H9 (cell line): ENCODE measurements around the gene SLC24A4. TPM values are rescaled to one million over a fixed set of nuclear protein-coding genes. Genes with fewer than 3 reads are reported as not detected.

Experiments
- DNase-seq: peaks from one replicate; pipeline ENCODE4 v3.0.0-alpha.2; 2017
- H2AFZ ChIP-seq: one replicate; pipeline ENCODE4 v1.6.1; 2013; ENCODE audit warnings: mild to moderate bottlenecking, low read length, control low read depth, moderate library complexity
- H2AK5ac ChIP-seq: 2 replicates; pipeline ENCODE4 v1.6.1; 2013; ENCODE audit warnings: low read length, control low read depth, mixed read lengths; ENCODE audit not compliant: insufficient read length
- H2BK120ac ChIP-seq: one replicate; pipeline ENCODE4 v1.6.1; 2013; ENCODE audit warnings: low read depth, mild to moderate bottlenecking, low read length, control low read depth, inconsistent platforms; ENCODE audit not compliant: poor library complexity, severe bottlenecking
- H2BK12ac ChIP-seq: 2 replicates; pipeline ENCODE4 v1.6.1; 2013; ENCODE audit warnings: low read length, control low read depth, mixed read lengths, low read depth; ENCODE audit not compliant: insufficient read length
- H2BK15ac ChIP-seq: 2 replicates; pipeline ENCODE4 v1.6.1; 2013; ENCODE audit warnings: low read depth, low read length, control low read depth
- H2BK20ac ChIP-seq: one replicate; pipeline ENCODE4 v1.6.1; 2013; ENCODE audit warnings: low read depth, mild to moderate bottlenecking, low read length, control low read depth, inconsistent platforms; ENCODE audit not compliant: poor library complexity, severe bottlenecking
- H2BK5ac ChIP-seq: 2 replicates; pipeline ENCODE4 v1.6.1; 2013; ENCODE audit warnings: low read length, control low read depth, mixed read lengths; ENCODE audit not compliant: insufficient read length
- H3K14ac ChIP-seq: 2 replicates; pipeline ENCODE4 v1.6.1; 2013; ENCODE audit warnings: low read length, control low read depth; ENCODE audit not compliant: insufficient read depth
- H3K18ac ChIP-seq: 2 replicates; pipeline ENCODE4 v1.6.1; 2013; ENCODE audit warnings: low read depth, mild to moderate bottlenecking, mixed read lengths, low read length, control low read depth; ENCODE audit not compliant: insufficient read length
- H3K23ac ChIP-seq: 2 replicates; pipeline ENCODE4 v1.6.1; 2013; ENCODE audit warnings: low read length, control low read depth, mixed read lengths, low read depth; ENCODE audit not compliant: insufficient read length
- H3K23me2 ChIP-seq: 2 replicates; pipeline ENCODE4 v1.6.1; 2013; ENCODE audit warnings: low read depth, mild to moderate bottlenecking, mixed read lengths, low read length, control low read depth; ENCODE audit not compliant: insufficient read length, poor library complexity, severe bottlenecking
- H3K27ac ChIP-seq: 2 replicates; pipeline ENCODE4 v1.5.1; 2013; ENCODE audit warnings: low read length, control low read depth, mixed read lengths, low read depth; ENCODE audit not compliant: insufficient read length
- H3K27me3 ChIP-seq: 2 replicates; pipeline ENCODE4 v1.6.1; 2013; ENCODE audit warnings: low read length, control low read depth, inconsistent platforms; ENCODE audit not compliant: insufficient read depth
- H3K4ac ChIP-seq: 2 replicates; pipeline ENCODE4 v1.6.1; 2013; ENCODE audit warnings: low read depth, mild to moderate bottlenecking, control low read depth, inconsistent platforms, low read length, moderate library complexity
- H3K4me1 ChIP-seq: 2 replicates; pipeline ENCODE4 v1.6.1; 2013; ENCODE audit warnings: low read length, control low read depth, inconsistent platforms; ENCODE audit not compliant: insufficient read depth
- H3K4me2 ChIP-seq: 2 replicates; pipeline ENCODE4 v1.6.1; 2013; ENCODE audit warnings: low read length, control low read depth, mixed read lengths; ENCODE audit not compliant: insufficient read length, insufficient read depth
- H3K56ac ChIP-seq: 2 replicates; pipeline ENCODE4 v1.6.1; 2013; ENCODE audit warnings: low read depth, mild to moderate bottlenecking, mixed read lengths, low read length, control low read depth; ENCODE audit not compliant: insufficient read length
- H3K79me1 ChIP-seq: 2 replicates; pipeline ENCODE4 v1.6.1; 2013; ENCODE audit warnings: low read depth, mild to moderate bottlenecking, moderate library complexity, low read length, control low read depth, inconsistent platforms; ENCODE audit not compliant: insufficient read depth, poor library complexity, severe bottlenecking
- H3K79me2 ChIP-seq: 2 replicates; pipeline ENCODE4 v1.6.1; 2013; ENCODE audit warnings: low read length, control low read depth, inconsistent platforms; ENCODE audit not compliant: insufficient read depth
- H3K9ac ChIP-seq: 2 replicates; pipeline ENCODE4 v1.6.1; 2013; ENCODE audit warnings: low read length, control low read depth, mixed read lengths; ENCODE audit not compliant: insufficient read length; ENCODE audit errors: extremely low read depth
- H3K9me3 ChIP-seq: one replicate; pipeline ENCODE4 v1.6.1; 2013; ENCODE audit warnings: low read depth, low read length, inconsistent platforms; ENCODE audit not compliant: control insufficient read depth
- H3T11ph ChIP-seq: one replicate; pipeline ENCODE4 v1.6.1; 2013; ENCODE audit warnings: mild to moderate bottlenecking, low read length, control low read depth, inconsistent platforms
- H4K20me1 ChIP-seq: one replicate; pipeline ENCODE4 v1.6.1; 2013; ENCODE audit not compliant: control insufficient read depth, insufficient read length, insufficient read depth
- H4K5ac ChIP-seq: 2 replicates; pipeline ENCODE4 v1.6.1; 2013; ENCODE audit warnings: low read depth, mild to moderate bottlenecking, mixed read lengths, low read length, control low read depth; ENCODE audit not compliant: insufficient read length
- H4K8ac ChIP-seq: replicated peaks from 2 replicates; pipeline ENCODE4 v1.6.1; 2013; ENCODE audit warnings: low read length, control low read depth, mixed read lengths, low read depth; ENCODE audit not compliant: insufficient read length
- H4K91ac ChIP-seq: 2 replicates; pipeline ENCODE4 v1.6.1; 2013; ENCODE audit warnings: low read depth, mild to moderate bottlenecking, moderate library complexity, mixed read lengths, low read length, control low read depth; ENCODE audit not compliant: insufficient read length
- H3K27ac Mint-ChIP-seq, 3 experiments: 2 replicates in 2 of 3; 3 replicates in 1 of 3; pipeline ENCODE4 v1.8.0; 2020 to 2021; ENCODE audit warnings: mixed read lengths in 3 of 3, mild to moderate bottlenecking in 1 of 3, moderate library complexity in 1 of 3
- H3K27me3 Mint-ChIP-seq: 2 replicates; pipeline ENCODE4 v1.8.0; 2021; ENCODE audit warnings: low read depth, mild to moderate bottlenecking, moderate library complexity, mixed read lengths
- H3K36me3 Mint-ChIP-seq, 3 experiments: 2 replicates in 2 of 3; 3 replicates in 1 of 3; pipeline ENCODE4 v1.8.0; 2020 to 2021; ENCODE audit warnings: low read depth in 3 of 3, mixed read lengths in 3 of 3; ENCODE audit not compliant: insufficient read depth in 1 of 3
- H3K4me1 Mint-ChIP-seq, 2 experiments: 2 replicates each; pipeline ENCODE4 v1.8.0; 2020; ENCODE audit warnings: mixed read lengths in 2 of 2
- H3K4me3 Mint-ChIP-seq, 2 experiments: 2 replicates in 1 of 2; 3 replicates in 1 of 2; pipeline ENCODE4 v1.8.0; 2020 to 2021; ENCODE audit warnings: mild to moderate bottlenecking in 2 of 2, mixed read lengths in 2 of 2, moderate library complexity in 1 of 2
- H3K9me3 Mint-ChIP-seq, 2 experiments: 2 replicates in 1 of 2; 3 replicates in 1 of 2; pipeline ENCODE4 v1.8.0; 2020; ENCODE audit warnings: mild to moderate bottlenecking in 2 of 2, mixed read lengths in 2 of 2, moderate library complexity in 1 of 2
- WGBS: extraction: QIAGEN DNeasy Blood & Tissue Kit; methylation state at CpG from one replicate; pipeline ENCODE4 v1.1.7; 2013; ENCODE audit warnings: missing lambda C conversion rate, low lambda C conversion rate, mixed read lengths; ENCODE audit not compliant: insufficient read length; ENCODE audit errors: extremely low coverage; 5-methylcytosine and 5-hydroxymethylcytosine counted together
- total RNA-seq: library from RNA; stranded (reverse); gene quantifications from 2 replicates; pipeline ENCODE4 v1.2.1, GENCODE V29; 2021
- TF ChIP-seq, protein P1 (sequence below): fragments of 200-600 bp; sonication (generic); conservative IDR thresholded peaks from 3 replicates; pipeline ENCODE4 v1.8.0; 2021; ENCODE audit warnings: antibody characterized with exemption, mild to moderate bottlenecking

The SLC24A4 gene
- total RNA-seq, 1 experiment from 2014 or later = 0.24 TPM

DNA sequence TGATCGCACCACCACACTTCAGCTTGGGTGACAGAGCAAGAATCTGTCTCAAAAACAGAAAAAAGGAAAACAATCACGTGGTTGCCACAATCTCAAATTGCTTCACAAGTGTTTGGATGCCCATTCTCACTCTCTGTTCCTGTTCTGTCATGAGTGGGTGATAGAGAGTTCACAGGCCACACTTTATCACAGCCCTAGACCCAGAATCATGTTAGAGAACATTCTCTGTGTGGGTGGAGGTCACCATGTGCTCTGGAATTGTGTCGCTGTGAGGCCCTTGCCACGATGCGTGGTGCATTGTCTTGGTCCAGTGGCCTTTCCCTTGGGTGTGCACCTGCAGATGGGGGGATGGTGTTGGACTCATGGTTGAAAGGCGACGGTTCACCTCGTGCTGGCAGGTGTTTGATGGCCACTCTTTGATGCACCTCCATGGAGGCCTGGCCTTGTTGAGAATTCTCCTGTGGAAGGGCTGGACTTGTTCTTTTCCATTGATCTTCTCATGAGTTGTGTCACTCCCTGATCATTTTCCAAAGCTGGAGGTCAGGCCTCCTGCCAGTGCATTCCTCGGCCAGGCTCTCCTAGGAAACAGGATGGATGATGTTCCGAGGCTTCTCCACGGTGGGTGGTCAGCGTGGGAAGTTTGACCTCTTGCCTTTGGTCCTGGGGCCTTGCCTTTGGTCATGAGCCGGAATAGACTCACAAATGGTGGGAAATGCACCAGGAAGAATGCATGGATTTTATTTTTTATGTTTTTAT, 91.9 kb downstream of the SLC24A4 start:
- no peaks in the 10 kb centered on the region for H3K4me1 Mint-ChIP-seq
- peaks cover 1% of the 10 kb centered on the region; the same call in 1 of the 2 replicates for H3K27me3 Mint-ChIP-seq
- no peak overlapping the region for H3K4me2 ChIP-seq
- H3K18ac ChIP-seq = no peak overlapping the region
- no peak overlapping the region for H4K8ac ChIP-seq
- H4K5ac ChIP-seq = no peak overlapping the region
- H2BK120ac ChIP-seq = no peak overlapping the region
- H3K9me3 ChIP-seq = no peaks in the 10 kb centered on the region
- no peaks in the 10 kb centered on the region for H3K4me1 ChIP-seq
- H2AFZ ChIP-seq = no peak overlapping the region
- H3K27ac ChIP-seq = no peak overlapping the region
- H2AK5ac ChIP-seq = no peak overlapping the region
- H3K9ac ChIP-seq = no peak overlapping the region
- no peak overlapping the region for H2BK15ac ChIP-seq
- no peak overlapping the region for H2BK20ac ChIP-seq
- H2BK5ac ChIP-seq = no peak overlapping the region
- TF ChIP-seq, protein P1, sequence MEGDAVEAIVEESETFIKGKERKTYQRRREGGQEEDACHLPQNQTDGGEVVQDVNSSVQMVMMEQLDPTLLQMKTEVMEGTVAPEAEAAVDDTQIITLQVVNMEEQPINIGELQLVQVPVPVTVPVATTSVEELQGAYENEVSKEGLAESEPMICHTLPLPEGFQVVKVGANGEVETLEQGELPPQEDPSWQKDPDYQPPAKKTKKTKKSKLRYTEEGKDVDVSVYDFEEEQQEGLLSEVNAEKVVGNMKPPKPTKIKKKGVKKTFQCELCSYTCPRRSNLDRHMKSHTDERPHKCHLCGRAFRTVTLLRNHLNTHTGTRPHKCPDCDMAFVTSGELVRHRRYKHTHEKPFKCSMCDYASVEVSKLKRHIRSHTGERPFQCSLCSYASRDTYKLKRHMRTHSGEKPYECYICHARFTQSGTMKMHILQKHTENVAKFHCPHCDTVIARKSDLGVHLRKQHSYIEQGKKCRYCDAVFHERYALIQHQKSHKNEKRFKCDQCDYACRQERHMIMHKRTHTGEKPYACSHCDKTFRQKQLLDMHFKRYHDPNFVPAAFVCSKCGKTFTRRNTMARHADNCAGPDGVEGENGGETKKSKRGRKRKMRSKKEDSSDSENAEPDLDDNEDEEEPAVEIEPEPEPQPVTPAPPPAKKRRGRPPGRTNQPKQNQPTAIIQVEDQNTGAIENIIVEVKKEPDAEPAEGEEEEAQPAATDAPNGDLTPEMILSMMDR = no peak
- no peak overlapping the region for H2BK12ac ChIP-seq
- H4K20me1 ChIP-seq = no peaks in the 10 kb centered on the region
- H3K4ac ChIP-seq = no peak overlapping the region
- no peak for DNase-seq
- H3K36me3 Mint-ChIP-seq = no peaks in the 10 kb centered on the region
- no peaks in the 10 kb centered on the region for H3K27me3 ChIP-seq
- no peak overlapping the region for H4K91ac ChIP-seq
- no peaks in the 10 kb centered on the region for H3K79me1 ChIP-seq
- no peak overlapping the region for H3K4me3 Mint-ChIP-seq
- no peak overlapping the region for H3K14ac ChIP-seq
- no peak overlapping the region for H3K27ac Mint-ChIP-seq
- no peak overlapping the region for H3K56ac ChIP-seq
- H3K23ac ChIP-seq = no peak overlapping the region
- no peaks in the 10 kb centered on the region for H3K23me2 ChIP-seq
- H3K79me2 ChIP-seq = no peaks in the 10 kb centered on the region
- peaks cover 0 to 5% of the 10 kb centered on the region in 2 experiments; a peak in 2 of 5 replicates for H3K9me3 Mint-ChIP-seq
- H3T11ph ChIP-seq = no peak overlapping the region
- no CpG with 5 or more reads among the region's 13 CpGs for WGBS
